AG08395 (cell line): ENCODE measurements around the gene TPCN1.

Experiments
- DNase-seq: peaks from one replicate; pipeline ENCODE4 v3.0.0; 2012; ENCODE audit warnings: mixed read lengths, low spot score

TPCN1 gene

DNA sequence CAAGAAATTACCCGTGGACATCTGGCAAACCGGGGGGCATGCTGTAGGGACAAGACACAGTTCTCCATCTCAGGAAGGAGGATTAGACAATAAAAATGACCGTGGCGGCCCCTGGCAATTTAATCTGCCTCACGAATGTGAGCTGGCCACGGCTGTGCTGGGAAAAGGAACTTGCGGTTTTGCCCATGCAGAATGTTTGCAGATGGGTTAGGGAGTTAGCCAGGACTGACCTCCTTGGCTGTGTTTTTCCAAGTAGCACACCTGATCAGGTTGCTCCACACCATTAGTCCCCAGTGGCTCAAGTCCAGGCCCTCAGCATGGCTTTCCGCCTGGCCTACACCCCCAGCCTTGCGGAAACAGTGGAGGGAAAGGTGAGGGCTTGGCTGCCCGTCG is 20.8 kb downstream of the TPCN1 start:
- peak; percentile 73 for DNase-seq

- no peak for DNase-seq
These were observed 21.3 kb downstream of the TPCN1 start for GRCh38 chr12:113242560-113242959.

GRCh38 chr12:113244047-113244460 is 22.8 kb downstream of the TPCN1 start:
- no peak for DNase-seq

GRCh38 chr12:113244478-113244958 is 23.3 kb downstream of the TPCN1 start:
- no peak for DNase-seq

DNA sequence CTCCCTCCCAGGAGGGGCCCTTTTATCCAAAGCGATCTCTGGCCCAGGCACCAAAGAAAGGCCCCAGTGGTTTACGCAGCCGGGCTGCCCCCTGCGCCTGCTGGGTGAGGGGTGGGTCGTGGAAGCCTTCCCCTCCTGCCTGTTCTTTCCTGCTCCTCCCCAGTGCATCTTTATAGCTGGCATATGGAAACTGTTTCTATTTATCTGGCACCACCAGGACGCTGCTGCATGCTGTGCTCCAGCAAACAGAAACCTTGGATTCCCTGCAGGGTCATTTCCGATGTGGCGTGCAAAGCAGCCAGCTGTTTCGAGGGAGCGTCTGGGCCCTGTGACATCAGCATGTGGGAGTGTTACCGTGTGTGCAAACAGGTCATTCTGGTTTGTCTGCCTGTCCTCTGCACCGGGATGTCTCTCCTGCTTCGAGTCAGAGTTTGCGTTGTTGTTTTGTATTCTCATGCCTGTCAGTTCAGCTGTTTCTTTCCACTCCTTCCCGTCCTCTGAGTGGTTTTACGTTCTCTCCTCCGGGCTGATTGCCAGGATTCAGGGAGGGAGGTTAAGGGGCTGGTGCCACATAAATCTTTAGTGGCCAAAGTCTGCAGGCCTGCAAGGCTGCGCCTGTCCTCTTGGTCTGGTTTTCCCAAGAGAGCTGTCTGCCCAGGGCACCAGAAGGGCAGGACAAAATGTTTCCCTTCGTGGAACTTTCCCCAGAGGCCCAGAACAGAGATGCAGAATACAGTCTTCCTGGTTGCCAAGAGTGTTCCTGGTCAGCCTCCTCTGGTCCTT is 24.6 kb downstream of the TPCN1 start:
- DNase-seq: peak; percentile 72

GRCh38 chr12:113246478-113247122 is 25.3 kb downstream of the TPCN1 start:
- no peak for DNase-seq

DNA sequence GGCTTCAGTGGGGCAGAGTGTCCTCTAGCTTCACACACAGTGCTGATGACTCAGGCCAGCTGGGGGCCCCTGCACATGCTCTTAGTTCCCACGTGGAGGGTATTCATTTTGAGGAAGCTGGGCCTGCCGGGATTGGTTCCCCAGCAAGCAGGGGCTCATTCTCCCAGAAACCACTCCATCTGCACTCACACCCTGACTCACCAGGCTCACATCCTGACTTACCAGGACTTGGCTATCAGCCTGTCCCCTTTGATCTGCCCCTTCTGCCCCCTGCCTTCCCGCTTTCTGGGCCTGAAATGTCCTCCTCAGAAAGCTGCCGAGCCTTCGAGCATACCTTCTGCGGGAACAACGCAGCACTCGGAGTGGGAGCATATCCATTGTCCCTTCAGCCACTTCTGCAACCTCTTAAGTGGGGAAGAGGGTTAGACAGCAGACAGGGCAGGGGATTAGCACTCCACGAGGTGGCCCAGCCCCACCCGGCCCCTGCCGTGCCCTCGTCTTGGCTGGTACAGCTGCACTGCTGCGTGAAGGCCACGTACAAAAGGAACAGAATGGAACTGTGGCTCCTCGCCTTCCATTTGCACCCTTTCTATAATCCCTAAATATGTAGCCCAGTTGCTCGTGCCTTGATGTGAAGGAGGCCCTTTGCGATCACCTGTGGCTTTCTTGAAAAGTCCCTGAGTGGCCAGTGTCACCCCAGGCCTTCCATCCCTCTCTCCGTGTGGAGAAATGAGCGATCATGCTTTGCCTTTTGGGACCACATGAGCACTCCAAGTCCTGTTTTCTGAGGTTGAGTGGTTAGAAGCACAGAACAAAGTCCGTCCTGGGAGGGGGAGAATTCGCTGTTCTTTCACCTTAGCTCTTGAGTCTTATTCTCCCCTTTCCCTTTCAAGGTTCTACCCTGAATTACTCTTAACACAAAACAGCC is 26.1 kb downstream of the TPCN1 start:
- no peak for DNase-seq

GRCh38 chr12:113248051-113248825 is 27.0 kb downstream of the TPCN1 start:
- no peak for DNase-seq

DNA sequence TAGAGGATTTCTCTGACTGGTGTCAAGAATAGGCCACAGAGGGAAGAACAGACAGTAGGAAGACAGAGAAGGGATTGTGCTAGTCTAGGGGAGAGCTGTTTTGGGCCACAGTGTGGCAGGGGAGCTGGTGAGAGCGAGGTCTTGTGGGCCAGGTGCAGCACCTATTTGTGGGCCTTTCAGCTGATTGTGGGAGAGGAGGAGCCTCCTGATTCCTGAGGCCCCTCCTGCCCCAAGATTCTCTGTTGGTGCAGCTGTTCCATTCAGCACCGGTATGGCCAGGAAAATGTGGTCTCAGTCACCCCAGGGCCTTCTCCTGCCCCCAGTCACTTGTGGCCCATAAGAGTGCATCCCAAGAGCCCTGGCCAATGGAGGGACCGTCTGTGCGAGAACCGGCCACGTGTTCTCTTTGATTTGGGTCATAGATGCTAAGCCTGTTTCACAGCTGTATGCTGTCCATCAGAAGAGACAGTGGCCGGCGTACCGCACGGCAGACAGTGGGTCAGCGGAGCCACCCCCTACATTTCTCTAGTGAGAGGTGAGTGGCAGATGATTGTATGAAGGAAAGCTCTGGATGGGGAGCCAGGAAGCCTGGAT is 27.7 kb downstream of the TPCN1 start:
- DNase-seq: no peak

DNA sequence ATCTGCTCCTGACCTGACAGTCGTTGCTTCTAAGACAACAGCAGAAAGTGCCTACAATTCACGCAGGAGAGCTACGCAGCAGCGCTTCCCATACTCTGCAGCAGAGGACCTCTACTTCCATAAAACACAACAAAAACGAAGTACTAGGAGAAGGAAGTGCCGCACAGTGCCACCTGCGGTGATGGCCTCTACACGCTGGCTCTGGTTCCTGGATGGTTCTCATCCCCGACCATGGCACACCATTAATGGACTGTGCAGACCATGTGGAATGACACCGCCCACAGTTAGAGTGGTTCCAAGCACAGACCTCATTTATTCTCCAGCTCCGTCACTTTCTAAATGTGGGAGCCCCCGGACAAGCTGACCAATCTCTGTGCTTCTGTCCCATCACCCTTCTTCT is 28.3 kb downstream of the TPCN1 start:
- DNase-seq: no peak

DNA sequence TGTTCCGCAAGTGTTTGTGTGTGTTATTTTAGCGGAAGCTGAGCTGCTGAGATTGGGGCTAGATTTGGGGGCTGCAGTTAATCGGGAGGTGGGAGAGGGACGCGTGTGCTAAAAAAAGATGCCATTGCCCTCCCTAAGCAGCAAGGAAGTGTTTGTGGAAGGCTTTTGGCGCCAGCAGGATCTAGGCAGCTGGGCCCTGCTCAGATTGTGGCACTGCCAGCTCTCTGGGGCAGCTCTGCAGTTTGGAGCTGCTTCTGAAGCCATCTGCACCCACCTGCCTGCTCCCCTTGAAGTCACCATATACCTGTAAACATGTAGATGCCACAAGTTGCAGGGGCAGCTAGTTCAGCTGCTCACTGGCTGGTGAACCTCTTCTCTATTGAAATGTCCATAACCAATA is 28.8 kb downstream of the TPCN1 start:
- DNase-seq: no peak

- DNase-seq: no peak
These were observed 30.3 kb downstream of the TPCN1 start for GRCh38 chr12:113251404-113252070.

GRCh38 chr12:113252494-113252893 is 31.2 kb downstream of the TPCN1 start:
- no peak for DNase-seq

DNA sequence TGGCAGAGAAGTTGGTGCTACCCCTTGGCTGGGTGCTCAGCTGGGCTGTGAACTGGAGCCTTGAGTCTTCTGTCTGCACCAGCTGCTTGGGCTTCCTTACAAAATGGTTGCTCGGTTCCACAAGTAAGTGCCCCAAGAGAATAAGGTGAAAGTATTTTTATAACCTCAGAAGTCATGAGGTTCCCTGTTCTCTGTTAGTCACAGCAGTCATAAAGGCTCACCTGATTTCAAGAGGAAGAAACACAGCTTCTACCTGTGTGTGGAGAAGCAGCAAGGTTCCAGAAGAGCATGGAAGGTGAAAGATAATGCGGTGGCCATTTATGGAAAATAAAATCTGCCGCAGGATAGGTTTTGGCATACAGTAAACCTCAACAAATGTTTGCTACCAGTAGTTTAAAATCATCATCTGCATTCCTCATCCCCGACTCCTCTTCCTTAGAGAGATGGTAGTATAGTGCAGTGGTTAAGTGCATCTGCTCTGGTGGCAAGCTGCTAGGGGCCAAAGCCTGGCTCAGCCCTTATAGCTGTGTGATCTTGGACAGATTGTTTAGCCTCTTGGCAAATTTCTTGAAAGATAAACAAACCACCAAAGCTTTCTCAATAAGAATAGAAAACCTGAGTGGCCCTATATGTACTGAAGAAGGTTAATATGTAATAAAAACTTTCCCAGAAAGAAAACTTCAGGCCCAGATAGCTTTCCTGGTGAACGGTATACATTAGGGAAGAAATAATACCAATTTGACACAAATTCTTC is 32.4 kb downstream of the TPCN1 start:
- no peak for DNase-seq

- DNase-seq: no peak
These were observed 33.0 kb downstream of the TPCN1 start for GRCh38 chr12:113254298-113254697.

DNA sequence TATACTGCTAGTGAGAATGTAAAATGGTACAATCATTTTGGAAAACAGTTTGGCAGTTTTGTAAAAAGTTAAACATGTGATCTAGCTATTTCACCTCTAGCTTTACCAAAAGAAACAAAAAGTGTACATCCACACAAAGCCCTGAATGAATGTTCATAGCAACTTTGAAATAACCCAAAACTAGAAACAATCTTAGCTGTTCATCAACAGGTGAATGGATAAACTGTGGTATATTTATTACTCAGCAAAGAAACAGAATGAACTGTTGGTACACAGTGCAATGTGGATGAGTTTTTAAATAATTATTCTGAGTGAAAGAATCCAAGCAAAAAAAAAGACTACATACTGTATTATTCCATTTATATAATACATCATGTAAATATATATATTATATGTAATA is 36.3 kb downstream of the TPCN1 start:
- no peak for DNase-seq

DNA sequence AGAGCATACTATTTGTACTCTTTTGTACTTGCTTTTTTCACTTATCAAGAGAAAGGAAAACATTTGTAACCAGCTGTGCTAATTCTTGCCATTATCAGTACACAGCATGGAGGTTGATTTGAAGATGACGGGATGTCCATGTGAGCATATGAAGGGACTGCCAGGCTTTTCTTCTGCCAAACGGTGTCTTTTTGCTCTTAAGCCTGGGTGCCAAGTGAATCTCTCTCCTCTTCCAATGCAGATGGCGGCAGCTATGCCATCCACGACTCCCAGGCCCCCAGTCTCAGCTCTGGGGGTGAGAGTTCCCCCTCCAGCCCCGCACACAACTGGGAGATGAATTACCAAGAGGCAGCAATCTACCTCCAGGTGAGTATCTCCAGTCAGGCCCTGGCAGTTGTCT is 38.9 kb downstream of the TPCN1 start:
- DNase-seq: no peak

GRCh38 chr12:113260636-113261300 is 39.5 kb downstream of the TPCN1 start:
- no peak for DNase-seq

- no peak for DNase-seq
These were observed 40.7 kb downstream of the TPCN1 start for GRCh38 chr12:113261847-113262470.
